MM.1S (cell line): ENCODE results near the gene NONO.

ENCODE experiments used
- EZH2 ChIP-seq: fragments of 300-600 bp; sonication (generic); optimal IDR thresholded peaks from 2 replicates; pipeline ENCODE3; 2017; ENCODE audit warnings: low read depth, mild to moderate bottlenecking, antibody characterized with exemption, low read length, mixed read lengths
- TF ChIP-seq, protein P1 (sequence below): fragments of 300-600 bp; sonication (generic); IDR thresholded peaks from 2 replicates; pipeline ENCODE4 v1.5.1; 2016; ENCODE audit warnings: antibody characterized with exemption, low read length, mixed read lengths

- TF ChIP-seq, protein P1, sequence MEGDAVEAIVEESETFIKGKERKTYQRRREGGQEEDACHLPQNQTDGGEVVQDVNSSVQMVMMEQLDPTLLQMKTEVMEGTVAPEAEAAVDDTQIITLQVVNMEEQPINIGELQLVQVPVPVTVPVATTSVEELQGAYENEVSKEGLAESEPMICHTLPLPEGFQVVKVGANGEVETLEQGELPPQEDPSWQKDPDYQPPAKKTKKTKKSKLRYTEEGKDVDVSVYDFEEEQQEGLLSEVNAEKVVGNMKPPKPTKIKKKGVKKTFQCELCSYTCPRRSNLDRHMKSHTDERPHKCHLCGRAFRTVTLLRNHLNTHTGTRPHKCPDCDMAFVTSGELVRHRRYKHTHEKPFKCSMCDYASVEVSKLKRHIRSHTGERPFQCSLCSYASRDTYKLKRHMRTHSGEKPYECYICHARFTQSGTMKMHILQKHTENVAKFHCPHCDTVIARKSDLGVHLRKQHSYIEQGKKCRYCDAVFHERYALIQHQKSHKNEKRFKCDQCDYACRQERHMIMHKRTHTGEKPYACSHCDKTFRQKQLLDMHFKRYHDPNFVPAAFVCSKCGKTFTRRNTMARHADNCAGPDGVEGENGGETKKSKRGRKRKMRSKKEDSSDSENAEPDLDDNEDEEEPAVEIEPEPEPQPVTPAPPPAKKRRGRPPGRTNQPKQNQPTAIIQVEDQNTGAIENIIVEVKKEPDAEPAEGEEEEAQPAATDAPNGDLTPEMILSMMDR = no peak
- no peak for TF ChIP-seq EZH2
Observed at GRCh38 chrX:71244359-71245128, 38.9 kb upstream of the NONO start.
